ENCODE results near the gene PANX1.

PANX1 gene

GRCh38 chr11:94134651-94135512 is 6.2 kb downstream of the PANX1 start:
- Histone ChIP-seq H3K27me3 (ENCODE audit: control insufficient read depth in 2 of 2, insufficient read depth in 2 of 2, low read length in 2 of 2) (no peaks in the 10 kb centered on the region), H3K27ac (ENCODE audit: low read depth in 2 of 2, low read length in 2 of 2) (peak overlapping the region; percentile 70 to 72), H3K4me3 (ENCODE audit: low read length in 2 of 2) (no peak overlapping the region), H3K36me3 (ENCODE audit: control insufficient read depth in 2 of 2, insufficient read depth in 2 of 2, low read length in 2 of 2) (no peaks in the 10 kb centered on the region), H3K9ac (ENCODE audit: low read depth in 1 of 2, low read length in 2 of 2) (peak overlapping the region in 1 of 2 donors; percentile 10), H3K4me1 (ENCODE audit: control insufficient read depth in 2 of 2, insufficient read depth in 2 of 2, low read length in 2 of 2) (peaks cover 1 to 16% of the 10 kb centered on the region in 2 donors), H3K9me3 (ENCODE audit: control insufficient read depth in 2 of 2, low read length in 2 of 2) (no peaks in the 10 kb centered on the region)

DNA sequence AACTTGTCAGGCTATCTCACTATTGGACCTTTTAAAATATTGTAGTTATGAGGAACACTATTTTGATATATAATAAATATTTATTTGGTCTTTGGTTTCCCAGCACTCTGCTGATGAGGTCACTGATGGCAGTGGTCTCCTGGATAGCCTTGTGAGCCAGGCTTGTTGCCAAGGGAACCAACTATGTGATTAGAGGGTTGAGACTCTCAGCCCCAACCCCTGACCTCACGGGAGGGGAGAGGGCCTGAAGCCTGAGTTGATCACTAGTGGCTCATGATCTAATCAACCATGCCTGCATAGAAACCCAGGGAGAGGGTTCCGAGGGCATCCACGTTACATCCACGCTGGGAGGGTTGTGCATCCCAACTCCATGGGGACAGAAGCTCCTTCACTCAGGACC is 10.8 kb downstream of the PANX1 start:
- H3K4me3 ChIP-seq (ENCODE audit: low read length in 2 of 2): no peak overlapping the region

GRCh38 chr11:94140154-94140655 is 11.6 kb downstream of the PANX1 start:
- Histone ChIP-seq H3K4me1 (ENCODE audit: control insufficient read depth in 2 of 2, insufficient read depth in 2 of 2, low read length in 2 of 2) (peaks cover 0 to 4% of the 10 kb centered on the region in 2 donors), H3K27ac (ENCODE audit: low read depth in 2 of 2, low read length in 2 of 2) (no peak overlapping the region), H3K4me3 (ENCODE audit: low read length in 2 of 2) (no peak overlapping the region), H3K9ac (ENCODE audit: low read depth in 1 of 2, low read length in 2 of 2) (no peak overlapping the region), H3K36me3 (ENCODE audit: control insufficient read depth in 2 of 2, insufficient read depth in 2 of 2, low read length in 2 of 2) (no peaks in the 10 kb centered on the region), H3K9me3 (ENCODE audit: control insufficient read depth in 2 of 2, low read length in 2 of 2) (no peaks in the 10 kb centered on the region), H3K27me3 (ENCODE audit: control insufficient read depth in 2 of 2, insufficient read depth in 2 of 2, low read length in 2 of 2) (no peaks in the 10 kb centered on the region)

More for the DNA sequence above, 10.8 kb downstream of the PANX1 start:
- no peaks in the 10 kb centered on the region for H3K27me3 ChIP-seq (ENCODE audit: control insufficient read depth in 2 of 2, insufficient read depth in 2 of 2, low read length in 2 of 2)
- H3K9me3 ChIP-seq (ENCODE audit: control insufficient read depth in 2 of 2, low read length in 2 of 2): no peaks in the 10 kb centered on the region
- no peak overlapping the region for H3K27ac ChIP-seq (ENCODE audit: low read depth in 2 of 2, low read length in 2 of 2)
- peaks cover 0 to 9% of the 10 kb centered on the region in 2 donors for H3K4me1 ChIP-seq (ENCODE audit: control insufficient read depth in 2 of 2, insufficient read depth in 2 of 2, low read length in 2 of 2)
- no peak overlapping the region for H3K9ac ChIP-seq (ENCODE audit: low read depth in 1 of 2, low read length in 2 of 2)
- no peaks in the 10 kb centered on the region for H3K36me3 ChIP-seq (ENCODE audit: control insufficient read depth in 2 of 2, insufficient read depth in 2 of 2, low read length in 2 of 2)

DNA sequence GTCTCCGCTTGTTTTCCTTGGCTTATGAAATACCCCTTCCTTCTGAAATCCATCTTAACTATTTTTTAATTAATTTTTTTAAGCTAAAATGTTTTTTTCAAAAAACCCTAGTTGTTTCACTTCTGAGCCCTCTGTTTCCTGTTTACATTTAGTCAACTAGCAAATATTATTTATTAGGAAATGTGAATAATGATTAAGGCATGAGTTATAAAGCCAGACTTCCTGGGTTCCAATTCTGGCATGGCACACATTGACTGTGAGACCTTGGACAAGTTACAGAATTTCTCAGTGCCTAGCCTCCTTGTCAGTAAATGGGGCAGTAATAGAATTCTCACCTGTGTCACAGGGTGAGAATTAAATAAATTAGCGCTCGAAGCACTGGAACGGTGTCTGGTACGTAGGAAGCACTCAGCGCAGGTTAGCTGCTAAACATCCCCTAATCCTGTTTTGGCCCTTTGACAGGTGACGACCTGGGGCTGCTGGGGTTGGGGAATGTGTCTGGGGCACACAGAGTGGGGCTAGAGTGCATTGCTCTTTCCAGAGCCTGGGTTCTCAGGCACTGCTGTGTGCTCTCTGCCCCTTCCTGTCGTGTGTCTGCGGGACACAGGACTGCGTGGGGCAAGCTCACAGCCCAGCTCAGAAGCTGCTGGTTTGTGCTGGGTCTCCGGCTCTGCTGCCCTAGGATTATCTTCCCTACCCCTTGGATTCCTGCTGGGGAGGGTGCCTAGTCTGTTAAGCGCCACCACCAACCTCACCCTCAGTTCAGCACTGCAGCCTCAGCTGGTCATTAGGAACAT is 13.1 kb downstream of the PANX1 start:
- Histone ChIP-seq H3K4me1 (ENCODE audit: control insufficient read depth in 2 of 2, insufficient read depth in 2 of 2, low read length in 2 of 2) (no peaks in the 10 kb centered on the region), H3K9ac (ENCODE audit: low read depth in 1 of 2, low read length in 2 of 2) (no peak overlapping the region), H3K36me3 (ENCODE audit: control insufficient read depth in 2 of 2, insufficient read depth in 2 of 2, low read length in 2 of 2) (no peaks in the 10 kb centered on the region), H3K27me3 (ENCODE audit: control insufficient read depth in 2 of 2, insufficient read depth in 2 of 2, low read length in 2 of 2) (no peaks in the 10 kb centered on the region), H3K9me3 (ENCODE audit: control insufficient read depth in 2 of 2, low read length in 2 of 2) (no peaks in the 10 kb centered on the region), H3K27ac (ENCODE audit: low read depth in 2 of 2, low read length in 2 of 2) (no peak overlapping the region), H3K4me3 (ENCODE audit: low read length in 2 of 2) (no peak overlapping the region)

GRCh38 chr11:94142308-94143281 is 14.0 kb downstream of the PANX1 start:
- no peaks in the 10 kb centered on the region for H3K4me1 ChIP-seq (ENCODE audit: control insufficient read depth in 2 of 2, insufficient read depth in 2 of 2, low read length in 2 of 2)
- no peak overlapping the region for H3K27ac ChIP-seq (ENCODE audit: low read depth in 2 of 2, low read length in 2 of 2)
- no peak overlapping the region for H3K9ac ChIP-seq (ENCODE audit: low read depth in 1 of 2, low read length in 2 of 2)
- no peaks in the 10 kb centered on the region for H3K9me3 ChIP-seq (ENCODE audit: control insufficient read depth in 2 of 2, low read length in 2 of 2)
- H3K27me3 ChIP-seq (ENCODE audit: control insufficient read depth in 2 of 2, insufficient read depth in 2 of 2, low read length in 2 of 2): no peaks in the 10 kb centered on the region
- no peak overlapping the region for H3K4me3 ChIP-seq (ENCODE audit: low read length in 2 of 2)
- no peaks in the 10 kb centered on the region for H3K36me3 ChIP-seq (ENCODE audit: control insufficient read depth in 2 of 2, insufficient read depth in 2 of 2, low read length in 2 of 2)

GRCh38 chr11:94144216-94144615 is 15.6 kb downstream of the PANX1 start:
- Histone ChIP-seq H3K27me3 (ENCODE audit: control insufficient read depth in 2 of 2, insufficient read depth in 2 of 2, low read length in 2 of 2) (no peaks in the 10 kb centered on the region), H3K4me3 (ENCODE audit: low read length in 2 of 2) (no peak overlapping the region), H3K27ac (ENCODE audit: low read depth in 2 of 2, low read length in 2 of 2) (no peak overlapping the region), H3K9ac (ENCODE audit: low read depth in 1 of 2, low read length in 2 of 2) (no peak overlapping the region), H3K4me1 (ENCODE audit: control insufficient read depth in 2 of 2, insufficient read depth in 2 of 2, low read length in 2 of 2) (peaks cover 0 to 3% of the 10 kb centered on the region in 2 donors), H3K36me3 (ENCODE audit: control insufficient read depth in 2 of 2, insufficient read depth in 2 of 2, low read length in 2 of 2) (no peaks in the 10 kb centered on the region), H3K9me3 (ENCODE audit: control insufficient read depth in 2 of 2, low read length in 2 of 2) (no peaks in the 10 kb centered on the region)

DNA sequence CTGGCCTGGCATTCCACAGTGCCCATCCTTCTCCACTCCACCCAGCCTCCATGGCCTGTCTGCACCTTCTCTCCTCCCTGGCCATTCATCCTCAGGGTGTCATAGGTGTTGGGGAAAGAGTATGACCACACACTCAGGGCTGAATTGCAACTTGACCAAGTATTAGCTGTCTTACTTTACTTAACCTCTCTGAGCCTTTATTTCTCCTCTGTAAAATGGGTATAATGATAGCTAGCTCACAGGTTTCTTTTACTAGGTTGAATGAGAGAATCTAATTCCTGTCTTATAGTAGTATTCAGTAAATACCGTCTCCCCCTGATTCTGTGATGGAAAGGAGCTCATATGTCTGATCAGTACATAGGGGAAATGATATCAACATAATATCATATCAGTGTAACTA is 16.0 kb downstream of the PANX1 start:
- Histone ChIP-seq H3K4me3 (ENCODE audit: low read length in 2 of 2) (no peak overlapping the region), H3K9me3 (ENCODE audit: control insufficient read depth in 2 of 2, low read length in 2 of 2) (no peaks in the 10 kb centered on the region), H3K4me1 (ENCODE audit: control insufficient read depth in 2 of 2, insufficient read depth in 2 of 2, low read length in 2 of 2) (peaks cover 0 to 4% of the 10 kb centered on the region in 2 donors), H3K27ac (ENCODE audit: low read depth in 2 of 2, low read length in 2 of 2) (no peak overlapping the region), H3K36me3 (ENCODE audit: control insufficient read depth in 2 of 2, insufficient read depth in 2 of 2, low read length in 2 of 2) (no peaks in the 10 kb centered on the region), H3K9ac (ENCODE audit: low read depth in 1 of 2, low read length in 2 of 2) (no peak overlapping the region), H3K27me3 (ENCODE audit: control insufficient read depth in 2 of 2, insufficient read depth in 2 of 2, low read length in 2 of 2) (no peaks in the 10 kb centered on the region)

- Histone ChIP-seq H3K4me1 (ENCODE audit: control insufficient read depth in 2 of 2, insufficient read depth in 2 of 2, low read length in 2 of 2) (peaks cover 0 to 4% of the 10 kb centered on the region in 2 donors), H3K4me3 (ENCODE audit: low read length in 2 of 2) (no peak overlapping the region), H3K27me3 (ENCODE audit: control insufficient read depth in 2 of 2, insufficient read depth in 2 of 2, low read length in 2 of 2) (no peaks in the 10 kb centered on the region), H3K9me3 (ENCODE audit: control insufficient read depth in 2 of 2, low read length in 2 of 2) (no peaks in the 10 kb centered on the region), H3K27ac (ENCODE audit: low read depth in 2 of 2, low read length in 2 of 2) (no peak overlapping the region), H3K9ac (ENCODE audit: low read depth in 1 of 2, low read length in 2 of 2) (no peak overlapping the region), H3K36me3 (ENCODE audit: control insufficient read depth in 2 of 2, insufficient read depth in 2 of 2, low read length in 2 of 2) (no peaks in the 10 kb centered on the region)
These were observed 16.8 kb downstream of the PANX1 start for GRCh38 chr11:94145431-94145830.

DNA sequence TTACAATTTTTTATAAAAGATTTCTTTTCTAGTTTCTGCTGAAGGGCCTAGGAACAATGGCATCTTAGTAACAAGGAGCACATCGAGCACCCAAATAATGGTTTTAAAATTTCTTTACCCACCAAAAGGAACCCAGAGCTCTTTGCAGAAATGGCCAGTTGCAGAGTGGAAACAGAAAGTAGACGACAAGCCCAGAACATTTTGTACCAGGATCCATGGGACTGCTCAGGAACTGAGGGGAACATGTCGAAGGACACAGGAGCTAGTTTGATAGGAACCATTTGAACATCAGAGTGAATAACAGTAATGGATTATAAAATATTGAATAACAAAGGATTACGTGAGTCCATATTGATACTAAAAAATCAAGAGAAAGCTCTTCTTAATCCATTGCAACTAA is 17.3 kb downstream of the PANX1 start:
- Histone ChIP-seq H3K27ac (ENCODE audit: low read depth in 2 of 2, low read length in 2 of 2) (no peak overlapping the region), H3K4me1 (ENCODE audit: control insufficient read depth in 2 of 2, insufficient read depth in 2 of 2, low read length in 2 of 2) (peaks cover 0 to 4% of the 10 kb centered on the region in 2 donors)

More for the DNA sequence above, 17.3 kb downstream of the PANX1 start:
- H3K9me3 ChIP-seq (ENCODE audit: control insufficient read depth in 2 of 2, low read length in 2 of 2): no peaks in the 10 kb centered on the region
- H3K36me3 ChIP-seq (ENCODE audit: control insufficient read depth in 2 of 2, insufficient read depth in 2 of 2, low read length in 2 of 2): no peaks in the 10 kb centered on the region
- H3K27me3 ChIP-seq (ENCODE audit: control insufficient read depth in 2 of 2, insufficient read depth in 2 of 2, low read length in 2 of 2): no peaks in the 10 kb centered on the region
- H3K4me3 ChIP-seq (ENCODE audit: low read length in 2 of 2): no peak overlapping the region
- no peak overlapping the region for H3K9ac ChIP-seq (ENCODE audit: low read depth in 1 of 2, low read length in 2 of 2)

All from mucosa of rectum (tissue), 2 donors.